ENCODE data around the gene RUFY4. TPM values are rescaled to one million over a fixed set of nuclear protein-coding genes. Genes with fewer than 3 reads are reported as not detected.
"Not testable (repeated sequence)": the region's sequence is repeated elsewhere in the genome, so short reads cannot be mapped to it uniquely, and the experiment has no call there.

The RUFY4 gene
- total RNA-seq, 1 donor from 2014 or later, result not detected

GRCh38 chr2:218032336-218033171, 36.5 kb upstream of the RUFY4 start:
- Histone ChIP-seq H3K27ac (replicated peaks) (no peak overlapping the region), H3K36me3 (no peaks in the 10 kb centered on the region), H3K9me3 (replicated peaks) (no peaks in the 10 kb centered on the region), H3K27me3 (ENCODE audit: low read depth) (peaks cover 17% of the 10 kb centered on the region), H3K4me1 (peaks cover 46% of the 10 kb centered on the region), H3K4me3 (no peak overlapping the region)
- no peak for TF ChIP-seq CTCF (IDR thresholded peaks at IDR 0.05; ENCODE audit: borderline replicate concordance)
- DNase-seq, result no peak
- intact Hi-C loops (cut with micrococcal nuclease), result loop anchor here (10.0 kb wide), 1 partner anchor 248 kb away; no protein-coding TSS in a partner anchor

- H3K27ac ChIP-seq (replicated peaks), result no peak overlapping the region
- intact Hi-C loops (cut with micrococcal nuclease), result loop anchor here (10.0 kb wide), 1 partner anchor 248 kb away; no protein-coding TSS in a partner anchor
- H3K27me3 ChIP-seq (ENCODE audit: low read depth), result peaks cover 17% of the 10 kb centered on the region
- H3K4me3 ChIP-seq, result no peak overlapping the region
- no peak for TF ChIP-seq CTCF (IDR thresholded peaks at IDR 0.05; ENCODE audit: borderline replicate concordance)
- peaks cover 40% of the 10 kb centered on the region for H3K4me1 ChIP-seq
- no peaks in the 10 kb centered on the region for H3K36me3 ChIP-seq
- no peaks in the 10 kb centered on the region for H3K9me3 ChIP-seq (replicated peaks)
- DNase-seq, result no peak
Measured at GRCh38 chr2:218033208-218033589, 35.9 kb upstream of the RUFY4 start.

GRCh38 chr2:218033590-218034496, 35.2 kb upstream of the RUFY4 start:
- intact Hi-C loops (cut with micrococcal nuclease), result loop anchor here (10.0 kb wide), 1 partner anchor 249 kb away; no protein-coding TSS in a partner anchor
- no peak overlapping the region for H3K27ac ChIP-seq (replicated peaks)
- H3K36me3 ChIP-seq, result no peaks in the 10 kb centered on the region
- peak overlapping the region; percentile 50 for H3K4me3 ChIP-seq
- peaks cover 17% of the 10 kb centered on the region for H3K27me3 ChIP-seq (ENCODE audit: low read depth)
- H3K4me1 ChIP-seq, result peaks cover 35% of the 10 kb centered on the region
- DNase-seq, result no peak
- no peaks in the 10 kb centered on the region for H3K9me3 ChIP-seq (replicated peaks)
- no peak for TF ChIP-seq CTCF (IDR thresholded peaks at IDR 0.05; ENCODE audit: borderline replicate concordance)

GRCh38 chr2:218034497-218035213, 34.4 kb upstream of the RUFY4 start:
- peak; percentile 65 for DNase-seq
- intact Hi-C loops (cut with micrococcal nuclease), result loop anchor here (10.0 kb wide), 1 partner anchor 250 kb away; no protein-coding TSS in a partner anchor
- H3K36me3 ChIP-seq; H3K9me3 ChIP-seq (replicated peaks); H3K27ac ChIP-seq (replicated peaks): not testable (repeated sequence)
- TF ChIP-seq CTCF (IDR thresholded peaks at IDR 0.05; ENCODE audit: borderline replicate concordance), result peak; percentile 79
- peak overlapping the region; percentile 50 for H3K4me3 ChIP-seq
- peaks cover 17% of the 10 kb centered on the region for H3K27me3 ChIP-seq (ENCODE audit: low read depth)
- peaks cover 26% of the 10 kb centered on the region for H3K4me1 ChIP-seq

Data from left ventricle myocardium inferior (tissue), 1 donor.